CD4-positive, alpha-beta memory T cell (primary cell): ENCODE data around the gene LYL1. TPM values are rescaled to one million over a fixed set of nuclear protein-coding genes. Genes with fewer than 3 reads are reported as not detected.

Source experiments
- CTCF ChIA-PET: fragments of 350-600 bp; sonication (Branson Sonifier 250); formaldehyde crosslinking; loops from one replicate; lab custom pipeline; 2021; ENCODE audit warnings: inconsistent platforms; ENCODE audit not compliant: partially characterized antibody; lab: Charles Lee
- POLR2A ChIA-PET: fragments of 350-600 bp; sonication (Branson Sonifier 250); formaldehyde crosslinking; loops from one replicate; lab custom pipeline; 2021; ENCODE audit not compliant: partially characterized antibody; lab: Charles Lee
- DNase-seq, 5 donors: peaks; one replicate each; pipeline versions ENCODE4 v3.0.0 to v3.0.0-alpha.2; 2020 to 2022; ENCODE audit warnings: mixed read lengths in 1 of 5
- H3K27ac ChIP-seq: one replicate; pipeline ENCODE4 v1.7.0; 2013; ENCODE audit warnings: low read depth, low read length
- H3K27me3 ChIP-seq: 2 replicates; pipeline ENCODE4 v1.7.0; 2013; ENCODE audit warnings: mild to moderate bottlenecking, low read length, moderate library complexity; ENCODE audit not compliant: insufficient read depth
- H3K36me3 ChIP-seq: 2 replicates; pipeline ENCODE4 v1.7.0; 2013; ENCODE audit warnings: mild to moderate bottlenecking, low read length, moderate library complexity; ENCODE audit not compliant: insufficient read depth
- H3K4me1 ChIP-seq: 2 replicates; pipeline ENCODE4 v1.7.0; 2013; ENCODE audit warnings: mild to moderate bottlenecking, low read length, moderate library complexity; ENCODE audit not compliant: insufficient read depth
- H3K4me3 ChIP-seq, 2 donors: one replicate each; pipeline ENCODE4 v1.7.0; 2013; ENCODE audit warnings: low read length in 2 of 2, mild to moderate bottlenecking in 1 of 2
- H3K9me3 ChIP-seq, 2 donors: one replicate each; pipeline ENCODE4 v1.7.0; 2013; ENCODE audit warnings: low read length in 2 of 2, control low read depth in 1 of 2; ENCODE audit not compliant: control insufficient read depth in 1 of 2
- H3K27ac Mint-ChIP-seq, 7 donors: one replicate each; pipeline ENCODE4 v1.8.0; 2020 to 2021; ENCODE audit warnings: mixed read lengths in 7 of 7, mild to moderate bottlenecking in 6 of 7, inconsistent platforms in 3 of 7, moderate library complexity in 3 of 7
- H3K27me3 Mint-ChIP-seq, 2 donors: one replicate each; pipeline ENCODE4 v1.8.0; 2020 to 2021; ENCODE audit warnings: mixed read lengths in 2 of 2
- H3K36me3 Mint-ChIP-seq, 2 donors: one replicate each; pipeline ENCODE4 v1.8.0; 2020 to 2021; ENCODE audit warnings: mixed read lengths in 2 of 2, inconsistent platforms in 1 of 2, mild to moderate bottlenecking in 1 of 2
- H3K4me1 Mint-ChIP-seq, 4 donors: one replicate each; pipeline ENCODE4 v1.8.0; 2020 to 2021; ENCODE audit warnings: mixed read lengths in 4 of 4, mild to moderate bottlenecking in 1 of 4
- H3K4me3 Mint-ChIP-seq, 8 donors: one replicate each; pipeline ENCODE4 v1.8.0; 2020 to 2021; ENCODE audit warnings: mixed read lengths in 8 of 8, mild to moderate bottlenecking in 7 of 8, moderate library complexity in 6 of 8, inconsistent platforms in 3 of 8
- H3K9me3 Mint-ChIP-seq, 8 donors: one replicate each; pipeline ENCODE4 v1.8.0; 2020 to 2021; ENCODE audit warnings: mixed read lengths in 8 of 8, mild to moderate bottlenecking in 5 of 8, inconsistent platforms in 3 of 8, moderate library complexity in 1 of 8
- intact Hi-C: fragments of 100-400 bp; cut with micrococcal nuclease; formaldehyde crosslinking; loops from one replicate; pipeline ENCODE4 v1.15.1; 2023
- polyA plus RNA-seq, 2 donors: library from polyadenylated mRNA; unstranded; fragments of 300-500 nt; fragmentation: Illumina TruSeq; gene quantifications; one replicate each; pipeline ENCODE4 v1.2.3, GENCODE V29; 2021
- total RNA-seq, 2 experiments: library from RNA; stranded (reverse); gene quantifications; one replicate each; pipeline ENCODE4 v1.2.3, GENCODE V29; 2021

The LYL1 gene
- total and polyA plus RNA-seq, 4 experiments from 2014 or later: 2.3 to 16.9 (median 12.8) TPM

GRCh38 chr19:13089139-13089856, 13.4 kb downstream of the LYL1 start:
- intact Hi-C loops: no loop called here
- no peaks in the 10 kb centered on the region for H3K36me3 ChIP-seq
- no peaks in the 10 kb centered on the region for H3K36me3 Mint-ChIP-seq
- DNase-seq: peak in 1 of 5 donors; percentile 43
- peak overlapping the region in 1 of 7 donors; percentile 68 for H3K27ac Mint-ChIP-seq
- no peaks in the 10 kb centered on the region for H3K9me3 ChIP-seq
- H3K4me1 ChIP-seq: peaks cover 6% of the 10 kb centered on the region
- no peak overlapping the region for H3K4me3 Mint-ChIP-seq
- H3K27me3 Mint-ChIP-seq: peaks cover 0 to 3% of the 10 kb centered on the region in 2 donors
- CTCF ChIA-PET: interaction anchor here (8.0 to 8.2 kb wide), 2 partner anchors 28 to 111 kb away, joined by 51 to 129 read pairs; no protein-coding TSS in a partner anchor
- peaks cover 0 to 14% (median 5%) of the 10 kb centered on the region in 4 donors for H3K4me1 Mint-ChIP-seq
- H3K27me3 ChIP-seq: no peaks in the 10 kb centered on the region
- no peaks in the 10 kb centered on the region for H3K9me3 Mint-ChIP-seq
- POLR2A ChIA-PET: no interaction called here
- H3K27ac ChIP-seq: no peak overlapping the region
- no peak overlapping the region for H3K4me3 ChIP-seq

- peaks cover 0 to 9% (median 5%) of the 10 kb centered on the region in 4 donors for H3K4me1 Mint-ChIP-seq
- no peaks in the 10 kb centered on the region for H3K36me3 ChIP-seq
- H3K9me3 ChIP-seq: no peaks in the 10 kb centered on the region
- ChIA-PET POLR2A (no interaction called here), CTCF (interaction anchor here (0.9 kb wide), 2 partner anchors 27 to 110 kb away, joined by 3 to 5 read pairs; no protein-coding TSS in a partner anchor)
- DNase-seq: no peak
- intact Hi-C loops: no loop called here
- no peaks in the 10 kb centered on the region for H3K27me3 ChIP-seq
- no peak overlapping the region for H3K4me3 ChIP-seq
- H3K27me3 Mint-ChIP-seq: peaks cover 0 to 3% of the 10 kb centered on the region in 2 donors
- no peak overlapping the region for H3K27ac Mint-ChIP-seq
- H3K27ac ChIP-seq: no peak overlapping the region
- no peaks in the 10 kb centered on the region for H3K36me3 Mint-ChIP-seq
- H3K4me3 Mint-ChIP-seq: no peak overlapping the region
- H3K9me3 Mint-ChIP-seq: no peaks in the 10 kb centered on the region
- no peaks in the 10 kb centered on the region for H3K4me1 ChIP-seq
Measured at GRCh38 chr19:13087795-13088537, 14.7 kb downstream of the LYL1 start.

- Mint-ChIP-seq H3K4me3 (no peak overlapping the region), H3K9me3 (no peaks in the 10 kb centered on the region), H3K27ac (no peak overlapping the region), H3K27me3 (peaks cover 0 to 3% of the 10 kb centered on the region in 2 donors), H3K36me3 (no peaks in the 10 kb centered on the region), H3K4me1 (peaks cover 0 to 9% (median 5%) of the 10 kb centered on the region in 4 donors)
- H3K4me3 ChIP-seq: no peak overlapping the region
- H3K27me3 ChIP-seq: no peaks in the 10 kb centered on the region
- no peaks in the 10 kb centered on the region for H3K4me1 ChIP-seq
- ChIA-PET CTCF (interaction anchor here (0.9 kb wide), 2 partner anchors 26 to 109 kb away, joined by 3 to 5 read pairs; no protein-coding TSS in a partner anchor), POLR2A (no interaction called here)
- H3K36me3 ChIP-seq: no peaks in the 10 kb centered on the region
- no peak overlapping the region for H3K27ac ChIP-seq
- intact Hi-C loops: no loop called here
- DNase-seq: no peak
- no peaks in the 10 kb centered on the region for H3K9me3 ChIP-seq
Measured at GRCh38 chr19:13087295-13087694, 15.4 kb downstream of the LYL1 start.

GRCh38 chr19:13086341-13086740, 16.3 kb downstream of the LYL1 start:
- peaks cover 0 to 3% of the 10 kb centered on the region in 2 donors for H3K27me3 Mint-ChIP-seq
- intact Hi-C loops: no loop called here
- no peaks in the 10 kb centered on the region for H3K9me3 ChIP-seq
- H3K4me3 ChIP-seq: no peak overlapping the region
- ChIA-PET POLR2A (no interaction called here), CTCF (interaction anchor here (1.5 kb wide), 1 partner anchor 31 kb away, joined by 3 read pairs; no protein-coding TSS in a partner anchor)
- peak overlapping the region in 1 of 8 donors; percentile 22 for H3K4me3 Mint-ChIP-seq
- H3K4me1 ChIP-seq: no peaks in the 10 kb centered on the region
- no peak overlapping the region for H3K27ac ChIP-seq
- peaks cover 0 to 9% (median 5%) of the 10 kb centered on the region in 4 donors for H3K4me1 Mint-ChIP-seq
- DNase-seq: no peak
- H3K36me3 ChIP-seq: no peaks in the 10 kb centered on the region
- no peaks in the 10 kb centered on the region for H3K36me3 Mint-ChIP-seq
- no peaks in the 10 kb centered on the region for H3K9me3 Mint-ChIP-seq
- H3K27ac Mint-ChIP-seq: no peak overlapping the region
- H3K27me3 ChIP-seq: no peaks in the 10 kb centered on the region

- Mint-ChIP-seq H3K27ac (no peak overlapping the region), H3K36me3 (no peaks in the 10 kb centered on the region), H3K4me3 (no peak overlapping the region), H3K9me3 (no peaks in the 10 kb centered on the region), H3K27me3 (peaks cover 0 to 3% of the 10 kb centered on the region in 2 donors), H3K4me1 (peaks cover 0 to 9% (median 5%) of the 10 kb centered on the region in 4 donors)
- CTCF ChIA-PET: interaction anchor here (1.5 kb wide), 1 partner anchor 30 kb away, joined by 3 read pairs; no protein-coding TSS in a partner anchor
- Histone ChIP-seq H3K27ac (no peak overlapping the region), H3K4me1 (no peaks in the 10 kb centered on the region), H3K9me3 (no peaks in the 10 kb centered on the region), H3K4me3 (no peak overlapping the region), H3K27me3 (no peaks in the 10 kb centered on the region), H3K36me3 (no peaks in the 10 kb centered on the region)
- DNase-seq: no peak
- intact Hi-C loops: no loop called here
- POLR2A ChIA-PET: no interaction called here
Measured at GRCh38 chr19:13085666-13086065, 17.0 kb downstream of the LYL1 start.

GRCh38 chr19:13083627-13084026, 19.0 kb downstream of the LYL1 start:
- ChIA-PET POLR2A (no interaction called here), CTCF (interaction anchor here (1.0 to 1.8 kb wide), 4 partner anchors 10 to 118 kb away, joined by 3 to 4 read pairs (median 3); no protein-coding TSS in a partner anchor)
- H3K36me3 ChIP-seq: no peaks in the 10 kb centered on the region
- H3K4me3 ChIP-seq: no peak overlapping the region
- Mint-ChIP-seq H3K9me3 (no peaks in the 10 kb centered on the region), H3K36me3 (no peaks in the 10 kb centered on the region), H3K4me1 (peaks cover 0 to 9% (median 5%) of the 10 kb centered on the region in 4 donors), H3K27me3 (peaks cover 0 to 3% of the 10 kb centered on the region in 2 donors), H3K4me3 (no peak overlapping the region), H3K27ac (no peak overlapping the region)
- no peak for DNase-seq
- H3K9me3 ChIP-seq: no peaks in the 10 kb centered on the region
- H3K27ac ChIP-seq: no peak overlapping the region
- intact Hi-C loops: no loop called here
- H3K4me1 ChIP-seq: peaks cover 8% of the 10 kb centered on the region
- no peaks in the 10 kb centered on the region for H3K27me3 ChIP-seq

- Histone ChIP-seq H3K4me3 (no peak overlapping the region), H3K27ac (no peak overlapping the region), H3K36me3 (no peaks in the 10 kb centered on the region), H3K4me1 (peaks cover 8% of the 10 kb centered on the region), H3K9me3 (no peaks in the 10 kb centered on the region), H3K27me3 (no peaks in the 10 kb centered on the region)
- peaks cover 0 to 3% of the 10 kb centered on the region in 2 donors for H3K27me3 Mint-ChIP-seq
- peaks cover 0 to 9% (median 5%) of the 10 kb centered on the region in 4 donors for H3K4me1 Mint-ChIP-seq
- intact Hi-C loops: no loop called here
- no peak for DNase-seq
- ChIA-PET POLR2A (no interaction called here), CTCF (interaction anchor here (1.0 kb wide), 1 partner anchor 22 kb away, joined by 3 read pairs; no protein-coding TSS in a partner anchor)
- no peaks in the 10 kb centered on the region for H3K9me3 Mint-ChIP-seq
- no peak overlapping the region for H3K4me3 Mint-ChIP-seq
- no peaks in the 10 kb centered on the region for H3K36me3 Mint-ChIP-seq
- no peak overlapping the region for H3K27ac Mint-ChIP-seq
Measured at GRCh38 chr19:13083008-13083404, 19.7 kb downstream of the LYL1 start.
